ENCODE data around the gene SPNS3. TPM values are rescaled to one million over a fixed set of nuclear protein-coding genes. Genes with fewer than 3 reads are reported as not detected.
A peak's percentile ranks its signal among the peaks of the same experiment; 100 is the strongest.

The SPNS3 gene
- polyA plus RNA-seq, 3 donors from 2014 or later, result 2.7 to 7.3 (median 2.8) TPM

GRCh38 chr17:4411201-4411600 is 22.5 kb upstream of the SPNS3 start:
- Mint-ChIP-seq H3K36me3 (no peaks in the 10 kb centered on the region), H3K9me3 (no peaks in the 10 kb centered on the region), H3K27ac (no peak overlapping the region), H3K27me3 (ENCODE audit: low read depth in 3 of 3) (peaks cover 1 to 2% (median 2%) of the 10 kb centered on the region in 3 donors), H3K4me3 (no peak overlapping the region), H3K4me1 (peaks cover 5 to 7% of the 10 kb centered on the region in 2 donors)
- no peak for DNase-seq

DNA sequence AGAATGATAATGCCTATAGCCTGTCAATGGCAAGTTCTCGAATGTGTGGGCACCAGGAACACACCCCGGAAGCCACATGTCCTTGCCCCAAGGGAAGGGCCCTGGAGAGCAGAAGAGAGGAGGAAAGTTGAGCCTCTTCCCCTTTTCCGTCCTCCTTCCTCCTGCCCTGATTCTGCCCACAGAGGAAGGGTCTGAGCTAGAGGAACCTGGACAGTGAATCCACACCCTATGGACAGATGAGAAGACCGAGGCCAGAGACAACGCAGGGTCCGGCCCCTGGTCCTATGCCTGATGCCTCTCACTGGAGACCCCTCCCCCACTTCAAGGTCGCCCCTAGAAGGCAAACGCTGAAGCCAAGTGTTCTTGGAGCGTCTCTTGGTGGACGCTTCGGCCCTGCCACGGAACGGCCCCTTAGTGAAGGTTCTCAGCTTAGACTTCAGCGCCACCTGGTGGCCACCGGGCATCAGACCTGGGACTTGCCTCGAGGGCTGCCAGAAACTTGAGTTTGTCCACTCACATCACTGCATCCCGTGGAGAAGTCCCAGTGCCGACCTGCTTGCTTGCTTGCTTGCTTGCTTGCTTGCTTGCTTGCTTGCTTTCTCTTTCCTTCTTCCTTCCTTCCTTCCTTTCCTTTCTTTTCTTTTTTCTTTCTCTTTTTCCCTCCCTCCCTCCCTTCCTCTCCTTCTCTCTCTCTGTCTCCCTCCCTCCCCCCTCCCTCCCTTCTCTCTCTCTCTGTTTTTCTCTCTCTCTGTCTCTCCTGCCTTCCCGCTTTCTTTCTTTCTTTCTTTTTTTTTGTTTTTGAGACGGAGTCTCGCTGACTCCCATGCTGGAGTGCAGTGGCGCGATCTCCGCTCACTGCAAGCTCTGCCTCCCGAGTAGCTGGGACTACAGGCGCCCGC is 20.6 kb upstream of the SPNS3 start:
- peak overlapping the region in 4 of 5 donors; percentile 33 to 70 (median 48) for H3K4me3 Mint-ChIP-seq
- peaks cover 0 to 2% (median 2%) of the 10 kb centered on the region in 3 donors for H3K27me3 Mint-ChIP-seq (ENCODE audit: low read depth in 3 of 3)
- peak; percentile 76 to 82 (median 78) for DNase-seq
- no peaks in the 10 kb centered on the region for H3K9me3 Mint-ChIP-seq
- no peak overlapping the region for H3K27ac Mint-ChIP-seq
- no peaks in the 10 kb centered on the region for H3K36me3 Mint-ChIP-seq
- H3K4me1 Mint-ChIP-seq, result peaks cover 5 to 7% of the 10 kb centered on the region in 2 donors

GRCh38 chr17:4417129-4417667 is 16.5 kb upstream of the SPNS3 start:
- H3K9me3 Mint-ChIP-seq, result no peaks in the 10 kb centered on the region
- H3K36me3 Mint-ChIP-seq, result no peaks in the 10 kb centered on the region
- DNase-seq, result no peak
- H3K4me3 Mint-ChIP-seq, result no peak overlapping the region
- peaks cover 0 to 2% (median 2%) of the 10 kb centered on the region in 3 donors for H3K27me3 Mint-ChIP-seq (ENCODE audit: low read depth in 3 of 3)
- peaks cover 5 to 7% of the 10 kb centered on the region in 2 donors for H3K4me1 Mint-ChIP-seq
- no peak overlapping the region for H3K27ac Mint-ChIP-seq

DNA sequence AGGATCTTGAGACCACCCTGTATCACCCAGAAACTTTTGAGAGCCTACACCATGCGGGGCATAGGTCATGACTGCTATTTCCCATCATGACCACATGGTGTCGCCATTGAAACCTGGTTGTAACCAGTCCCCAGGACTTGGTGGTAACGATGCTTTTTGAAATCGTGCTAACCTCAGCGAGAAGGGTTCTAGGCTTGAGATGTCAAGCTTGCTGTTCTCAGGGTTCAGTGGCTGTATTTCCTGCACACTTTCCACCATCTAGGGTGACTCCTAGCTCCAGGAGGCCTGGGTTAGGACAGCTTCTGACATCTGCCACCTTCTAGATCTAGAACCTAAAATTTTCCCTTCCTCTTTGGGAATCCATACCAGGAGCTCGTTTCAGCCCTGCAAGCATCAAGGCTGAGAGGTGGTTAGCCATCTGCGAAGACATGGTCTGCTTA is 13.0 kb upstream of the SPNS3 start:
- DNase-seq, result peak; percentile 55 to 65 (median 62)
- H3K4me3 Mint-ChIP-seq, result no peak overlapping the region
- no peak overlapping the region for H3K27ac Mint-ChIP-seq
- H3K36me3 Mint-ChIP-seq, result peaks cover 0 to 3% (median 0%) of the 10 kb centered on the region in 3 donors
- no peaks in the 10 kb centered on the region for H3K4me1 Mint-ChIP-seq
- peaks cover 2 to 7% (median 4%) of the 10 kb centered on the region in 3 donors for H3K27me3 Mint-ChIP-seq (ENCODE audit: low read depth in 3 of 3)
- H3K9me3 Mint-ChIP-seq, result no peaks in the 10 kb centered on the region

DNA sequence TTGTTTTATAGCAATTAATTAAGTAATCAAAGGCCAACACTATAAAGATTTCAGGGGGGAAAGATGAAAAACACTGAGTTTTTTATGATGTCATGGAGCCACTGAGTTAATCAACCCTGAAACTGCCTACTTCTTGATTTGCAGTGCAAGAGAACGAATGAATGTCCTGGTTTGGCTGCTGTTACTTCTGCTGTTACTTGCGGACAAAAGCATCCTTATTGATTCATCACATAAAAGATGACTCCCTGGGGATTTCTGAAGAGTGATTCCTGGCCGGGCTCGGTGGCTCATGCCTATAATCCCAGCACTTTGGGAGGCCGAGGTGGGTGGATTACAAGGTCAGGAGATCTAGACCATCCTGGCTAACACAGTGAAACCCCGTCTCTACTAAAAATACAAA is 10.9 kb upstream of the SPNS3 start:
- no peak for DNase-seq
- Mint-ChIP-seq H3K27me3 (ENCODE audit: low read depth in 3 of 3) (peaks cover 6 to 9% (median 6%) of the 10 kb centered on the region in 3 donors), H3K27ac (no peak overlapping the region), H3K4me3 (no peak overlapping the region), H3K4me1 (no peaks in the 10 kb centered on the region), H3K36me3 (peaks cover 0 to 3% (median 0%) of the 10 kb centered on the region in 3 donors), H3K9me3 (no peaks in the 10 kb centered on the region)

GRCh38 chr17:4425398-4425797 is 8.3 kb upstream of the SPNS3 start:
- H3K4me3 Mint-ChIP-seq, result no peak overlapping the region
- H3K4me1 Mint-ChIP-seq, result no peaks in the 10 kb centered on the region
- no peak overlapping the region for H3K27ac Mint-ChIP-seq
- H3K9me3 Mint-ChIP-seq, result no peaks in the 10 kb centered on the region
- DNase-seq, result no peak
- H3K27me3 Mint-ChIP-seq (ENCODE audit: low read depth in 3 of 3), result peaks cover 6 to 12% (median 9%) of the 10 kb centered on the region in 3 donors
- H3K36me3 Mint-ChIP-seq, result peaks cover 0 to 3% (median 0%) of the 10 kb centered on the region in 3 donors

GRCh38 chr17:4426499-4427208 is 7.1 kb upstream of the SPNS3 start:
- Mint-ChIP-seq H3K4me1 (no peaks in the 10 kb centered on the region), H3K27me3 (ENCODE audit: low read depth in 3 of 3) (peaks cover 6 to 19% (median 7%) of the 10 kb centered on the region in 3 donors), H3K27ac (no peak overlapping the region), H3K36me3 (peaks cover 0 to 3% (median 0%) of the 10 kb centered on the region in 3 donors), H3K4me3 (no peak overlapping the region), H3K9me3 (no peaks in the 10 kb centered on the region)
- DNase-seq, result no peak

- Mint-ChIP-seq H3K27me3 (ENCODE audit: low read depth in 3 of 3) (peaks cover 6 to 18% (median 9%) of the 10 kb centered on the region in 3 donors), H3K27ac (no peak overlapping the region), H3K9me3 (no peaks in the 10 kb centered on the region), H3K4me1 (no peaks in the 10 kb centered on the region), H3K36me3 (peaks cover 0 to 2% (median 0%) of the 10 kb centered on the region in 3 donors), H3K4me3 (no peak overlapping the region)
- no peak for DNase-seq
These were observed 6.2 kb upstream of the SPNS3 start for GRCh38 chr17:4427505-4427904.

DNA sequence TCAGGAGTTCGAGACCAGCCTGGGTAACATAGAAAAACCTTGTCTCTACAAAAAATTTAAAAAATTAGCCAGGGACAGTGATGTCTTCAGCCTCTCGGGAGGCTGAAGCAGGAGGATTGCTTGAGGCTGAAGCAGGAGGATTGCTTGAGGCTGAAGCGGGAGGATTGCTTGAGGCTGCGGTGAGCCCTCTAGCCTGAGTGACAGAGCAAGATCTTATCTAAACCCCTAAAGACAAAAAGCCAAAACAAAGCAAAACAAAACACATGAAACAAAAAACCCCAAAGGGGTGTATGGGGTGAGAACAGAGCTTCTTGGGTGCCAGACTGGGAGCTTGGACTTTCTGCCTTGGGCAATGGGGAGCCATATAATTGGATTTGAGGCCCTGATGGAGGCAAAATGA is 2.6 kb downstream of the SPNS3 start:
- Mint-ChIP-seq H3K9me3 (no peaks in the 10 kb centered on the region), H3K27ac (no peak overlapping the region), H3K27me3 (ENCODE audit: low read depth in 3 of 3) (peaks cover 18 to 40% (median 36%) of the 10 kb centered on the region in 3 donors), H3K36me3 (no peaks in the 10 kb centered on the region), H3K4me3 (peak overlapping the region in 1 of 5 donors; percentile 34), H3K4me1 (peaks cover 24 to 40% of the 10 kb centered on the region in 2 donors)
- DNase-seq, result peak in 2 of 3 donors; percentile 12 to 22

DNA sequence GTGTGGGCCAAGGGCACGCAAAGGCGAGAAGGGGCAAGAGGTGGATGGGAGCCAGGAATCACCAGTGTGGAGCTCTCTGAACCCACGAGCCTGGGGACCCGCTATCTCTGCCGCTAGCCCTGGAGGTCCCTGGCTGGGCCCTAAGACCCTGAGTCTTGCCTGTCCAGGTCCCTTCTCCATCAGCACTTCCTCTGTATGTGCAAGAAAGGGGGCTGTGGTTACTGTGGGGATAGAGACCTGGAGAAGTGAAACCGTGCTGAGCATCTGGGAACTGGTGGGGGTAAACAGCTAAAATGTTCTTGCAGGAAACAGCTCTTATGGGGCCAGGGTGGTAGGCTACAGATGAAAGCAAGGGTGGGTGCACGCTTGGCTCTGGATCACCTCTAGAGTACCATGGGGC is 3.1 kb downstream of the SPNS3 start:
- DNase-seq, result no peak
- Mint-ChIP-seq H3K27ac (no peak overlapping the region), H3K9me3 (no peaks in the 10 kb centered on the region), H3K4me3 (peak overlapping the region in 1 of 5 donors; percentile 30), H3K4me1 (peaks cover 29 to 45% of the 10 kb centered on the region in 2 donors), H3K36me3 (no peaks in the 10 kb centered on the region), H3K27me3 (ENCODE audit: low read depth in 3 of 3) (peaks cover 19 to 41% (median 40%) of the 10 kb centered on the region in 3 donors)

- Mint-ChIP-seq H3K27ac (no peak overlapping the region), H3K27me3 (ENCODE audit: low read depth in 3 of 3) (peaks cover 23 to 48% (median 48%) of the 10 kb centered on the region in 3 donors), H3K9me3 (no peaks in the 10 kb centered on the region)
These were observed 4.6 kb downstream of the SPNS3 start for GRCh38 chr17:4438162-4438944.

GRCh38 chr17:4440021-4440420 is 6.3 kb downstream of the SPNS3 start:
- Mint-ChIP-seq H3K27ac (no peak overlapping the region), H3K4me1 (peaks cover 20 to 33% of the 10 kb centered on the region in 2 donors), H3K9me3 (no peaks in the 10 kb centered on the region), H3K27me3 (ENCODE audit: low read depth in 3 of 3) (peaks cover 26 to 50% (median 49%) of the 10 kb centered on the region in 3 donors), H3K4me3 (peak overlapping the region in 2 of 5 donors; percentile 29 to 59), H3K36me3 (no peaks in the 10 kb centered on the region)
- DNase-seq, result peak; percentile 15 to 42 (median 33)

More at GRCh38 chr17:4438162-4438944, 4.6 kb downstream of the SPNS3 start:
- DNase-seq, result no peak
- peak overlapping the region in 1 of 5 donors; percentile 18 for H3K4me3 Mint-ChIP-seq
- no peaks in the 10 kb centered on the region for H3K36me3 Mint-ChIP-seq
- peaks cover 28 to 42% of the 10 kb centered on the region in 2 donors for H3K4me1 Mint-ChIP-seq

Data from immature natural killer cell (primary cell).